ENCODE data around the gene MVP. TPM values are rescaled to one million over a fixed set of nuclear protein-coding genes. Genes with fewer than 3 reads are reported as not detected.

MVP gene
- polyA plus RNA-seq, 1 donor from 2014 or later: 2.5 TPM

DNA sequence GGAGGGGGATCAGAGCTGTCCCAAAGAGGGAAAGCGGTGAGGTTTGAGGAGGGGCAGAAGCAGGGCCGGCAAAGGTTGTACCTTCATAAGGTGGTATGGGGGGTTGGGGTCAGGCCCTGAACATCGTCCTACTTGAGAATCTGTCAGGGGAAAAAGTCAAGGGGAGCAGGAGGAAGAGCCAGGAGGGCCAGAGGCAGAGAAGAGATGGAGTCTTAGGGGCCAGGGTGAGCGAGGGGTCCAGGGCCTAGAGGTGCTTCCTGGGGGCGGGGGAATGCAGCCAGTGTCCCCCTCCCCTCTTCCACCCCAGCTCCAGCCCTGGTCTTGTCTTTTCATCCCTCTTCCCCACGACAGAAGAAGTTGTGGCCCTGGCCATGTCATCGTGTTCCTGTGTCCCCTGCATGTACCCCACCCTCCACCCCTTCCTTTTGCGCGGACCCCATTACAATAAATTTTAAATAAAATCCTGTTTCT, 9.5 kb upstream of the MVP start:
- Histone ChIP-seq H3K79me2 (replicated peaks; ENCODE audit: insufficient read depth, low read length) (peaks cover 54% of the 10 kb centered on the region), H3K4me3 (ENCODE audit: low read length) (peak overlapping the region; percentile 100), H3K27me3 (ENCODE audit: insufficient read depth, low read depth, low read length) (no peaks in the 10 kb centered on the region), H3K9me3 (ENCODE audit: low read length) (no peaks in the 10 kb centered on the region), H3K27ac (ENCODE audit: low read length) (peak overlapping the region; percentile 98), H3K9ac (ENCODE audit: low read length) (peak overlapping the region; percentile 99), H3F3A (ENCODE audit: insufficient read depth, low read length, poor library complexity, severe bottlenecking) (no peaks in the 10 kb centered on the region), H2AFZ (ENCODE audit: low read depth, low read length) (no peak overlapping the region), H4K20me1 (ENCODE audit: insufficient read depth) (peaks cover 3% of the 10 kb centered on the region), H3K9me2 (ENCODE audit: insufficient read depth, low read length) (no peaks in the 10 kb centered on the region), H3K36me3 (ENCODE audit: insufficient read depth, low read length) (no peaks in the 10 kb centered on the region), H3K4me2 (ENCODE audit: low read length) (peak overlapping the region; percentile 87)
- no peak for TF ChIP-seq TAF1 (IDR thresholded peaks at IDR 0.05; ENCODE audit: low read depth)
- TF ChIP-seq CTCF (IDR thresholded peaks at IDR 0.05; ENCODE audit: poor library complexity, severe bottlenecking): no peak
- TF ChIP-seq MXI1 (conservative IDR thresholded peaks at IDR 0.05; ENCODE audit: poor library complexity, severe bottlenecking): no peak
- TF ChIP-seq EZH2 (IDR thresholded peaks at IDR 0.05; ENCODE audit: borderline replicate concordance, insufficient read depth, low read length, poor library complexity, severe bottlenecking): no peak
- no peak for TF ChIP-seq RAD21 (conservative IDR thresholded peaks at IDR 0.05)
- TF ChIP-seq POLR2AphosphoS5 (IDR thresholded peaks at IDR 0.05): no peak
- no peak for TF ChIP-seq EP300 (conservative IDR thresholded peaks at IDR 0.05; ENCODE audit: poor library complexity, severe bottlenecking)
- TF ChIP-seq, protein P1, sequence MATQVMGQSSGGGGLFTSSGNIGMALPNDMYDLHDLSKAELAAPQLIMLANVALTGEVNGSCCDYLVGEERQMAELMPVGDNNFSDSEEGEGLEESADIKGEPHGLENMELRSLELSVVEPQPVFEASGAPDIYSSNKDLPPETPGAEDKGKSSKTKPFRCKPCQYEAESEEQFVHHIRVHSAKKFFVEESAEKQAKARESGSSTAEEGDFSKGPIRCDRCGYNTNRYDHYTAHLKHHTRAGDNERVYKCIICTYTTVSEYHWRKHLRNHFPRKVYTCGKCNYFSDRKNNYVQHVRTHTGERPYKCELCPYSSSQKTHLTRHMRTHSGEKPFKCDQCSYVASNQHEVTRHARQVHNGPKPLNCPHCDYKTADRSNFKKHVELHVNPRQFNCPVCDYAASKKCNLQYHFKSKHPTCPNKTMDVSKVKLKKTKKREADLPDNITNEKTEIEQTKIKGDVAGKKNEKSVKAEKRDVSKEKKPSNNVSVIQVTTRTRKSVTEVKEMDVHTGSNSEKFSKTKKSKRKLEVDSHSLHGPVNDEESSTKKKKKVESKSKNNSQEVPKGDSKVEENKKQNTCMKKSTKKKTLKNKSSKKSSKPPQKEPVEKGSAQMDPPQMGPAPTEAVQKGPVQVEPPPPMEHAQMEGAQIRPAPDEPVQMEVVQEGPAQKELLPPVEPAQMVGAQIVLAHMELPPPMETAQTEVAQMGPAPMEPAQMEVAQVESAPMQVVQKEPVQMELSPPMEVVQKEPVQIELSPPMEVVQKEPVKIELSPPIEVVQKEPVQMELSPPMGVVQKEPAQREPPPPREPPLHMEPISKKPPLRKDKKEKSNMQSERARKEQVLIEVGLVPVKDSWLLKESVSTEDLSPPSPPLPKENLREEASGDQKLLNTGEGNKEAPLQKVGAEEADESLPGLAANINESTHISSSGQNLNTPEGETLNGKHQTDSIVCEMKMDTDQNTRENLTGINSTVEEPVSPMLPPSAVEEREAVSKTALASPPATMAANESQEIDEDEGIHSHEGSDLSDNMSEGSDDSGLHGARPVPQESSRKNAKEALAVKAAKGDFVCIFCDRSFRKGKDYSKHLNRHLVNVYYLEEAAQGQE (IDR thresholded peaks at IDR 0.05; ENCODE audit: borderline replicate concordance): no peak
- TF ChIP-seq SMC3 (conservative IDR thresholded peaks at IDR 0.05; ENCODE audit: poor library complexity): no peak

DNA sequence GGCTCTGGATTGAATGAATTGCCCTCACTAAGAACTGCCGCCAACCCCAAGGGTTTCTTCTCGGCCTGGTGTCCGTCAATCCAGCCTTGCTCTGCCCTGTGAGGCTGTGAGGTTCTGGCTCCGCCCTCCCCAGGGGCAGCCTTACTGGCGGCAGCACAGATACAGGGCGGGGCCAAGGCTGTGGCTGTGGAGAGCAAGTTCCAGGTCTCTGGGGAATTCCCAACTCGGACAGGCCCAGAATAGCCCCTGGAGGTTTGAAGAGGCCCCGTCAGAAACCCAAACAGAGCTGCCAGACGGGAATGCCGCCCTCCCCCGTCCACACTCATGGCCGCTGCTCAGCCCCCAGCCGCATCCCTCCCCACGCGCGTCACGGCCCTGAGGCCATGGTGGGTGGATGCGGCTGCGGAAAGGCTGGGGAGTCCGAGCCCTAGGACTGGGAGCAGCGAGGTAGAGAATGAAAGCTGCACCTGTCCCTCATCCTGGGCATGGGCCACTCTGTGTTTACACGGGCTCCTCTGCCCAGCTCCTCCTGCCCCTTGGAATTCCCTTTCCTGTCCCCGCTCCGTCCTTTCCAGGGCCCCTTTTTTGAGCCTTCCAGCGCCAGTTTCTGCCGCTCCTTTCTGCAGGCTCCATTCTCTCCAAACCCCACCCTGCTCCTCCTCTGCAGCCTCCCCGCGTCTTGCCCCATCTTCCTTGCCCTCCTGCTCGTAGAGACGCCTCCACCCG, 8.9 kb upstream of the MVP start:
- no peaks in the 10 kb centered on the region for H3K9me2 ChIP-seq (ENCODE audit: insufficient read depth, low read length)
- no peaks in the 10 kb centered on the region for H3K36me3 ChIP-seq (ENCODE audit: insufficient read depth, low read length)
- peak overlapping the region; percentile 99 for H3K9ac ChIP-seq (ENCODE audit: low read length)
- peak overlapping the region; percentile 87 for H3K4me2 ChIP-seq (ENCODE audit: low read length)
- H3K79me2 ChIP-seq (replicated peaks; ENCODE audit: insufficient read depth, low read length): peaks cover 54% of the 10 kb centered on the region
- peak overlapping the region; percentile 100 for H3K4me3 ChIP-seq (ENCODE audit: low read length)
- TF ChIP-seq SMC3 (conservative IDR thresholded peaks at IDR 0.05; ENCODE audit: poor library complexity): peak; percentile 7
- TF ChIP-seq RAD21 (conservative IDR thresholded peaks at IDR 0.05): no peak
- peak; percentile 18 for TF ChIP-seq EP300 (conservative IDR thresholded peaks at IDR 0.05; ENCODE audit: poor library complexity, severe bottlenecking)
- TF ChIP-seq EZH2 (IDR thresholded peaks at IDR 0.05; ENCODE audit: borderline replicate concordance, insufficient read depth, low read length, poor library complexity, severe bottlenecking): no peak
- peak; percentile 24 for TF ChIP-seq MXI1 (conservative IDR thresholded peaks at IDR 0.05; ENCODE audit: poor library complexity, severe bottlenecking)
- TF ChIP-seq TAF1 (IDR thresholded peaks at IDR 0.05; ENCODE audit: low read depth): no peak
- TF ChIP-seq CTCF (IDR thresholded peaks at IDR 0.05; ENCODE audit: poor library complexity, severe bottlenecking): no peak
- peak; percentile 50 for TF ChIP-seq POLR2AphosphoS5 (IDR thresholded peaks at IDR 0.05)
- TF ChIP-seq, protein P1 (IDR thresholded peaks at IDR 0.05; ENCODE audit: borderline replicate concordance): peak; percentile 28
- H4K20me1 ChIP-seq (ENCODE audit: insufficient read depth): peaks cover 3% of the 10 kb centered on the region
- H2AFZ ChIP-seq (ENCODE audit: low read depth, low read length): peak overlapping the region; percentile 14
- H3K27ac ChIP-seq (ENCODE audit: low read length): peak overlapping the region; percentile 98
- H3K27me3 ChIP-seq (ENCODE audit: insufficient read depth, low read depth, low read length): no peaks in the 10 kb centered on the region
- no peaks in the 10 kb centered on the region for H3K9me3 ChIP-seq (ENCODE audit: low read length)
- no peaks in the 10 kb centered on the region for H3F3A ChIP-seq (ENCODE audit: insufficient read depth, low read length, poor library complexity, severe bottlenecking)

Data from neural cell (in vitro differentiated cells).